DOHH2 (cell line): ENCODE results near the gene GALNT9.

Experiments
- H3F3A ChIP-seq: fragments of 200-600 bp; sonication (generic), shearing (Covaris generic); 2 replicates; pipeline ENCODE4 v1.6.0; 2016; ENCODE audit warnings: antibody characterized with exemption, mild to moderate bottlenecking; ENCODE audit not compliant: control insufficient read depth, insufficient read depth
- H3K27ac ChIP-seq: fragments of 200-600 bp; sonication (generic); 2 replicates; pipeline ENCODE4 v1.5.1; 2014; ENCODE audit warnings: low read depth, mild to moderate bottlenecking, low read length, moderate library complexity
- H3K27me3 ChIP-seq: fragments of 200-600 bp; sonication (generic); 2 replicates; pipeline ENCODE4 v1.6.1; 2014; ENCODE audit warnings: mild to moderate bottlenecking, low read length, mixed read lengths; ENCODE audit not compliant: control insufficient read depth
- H3K36me3 ChIP-seq: fragments of 200-600 bp; sonication (generic); 2 replicates; pipeline ENCODE4 v1.6.1; 2014; ENCODE audit warnings: mild to moderate bottlenecking, low read length, moderate library complexity, mixed read lengths; ENCODE audit not compliant: control insufficient read depth
- H3K4me1 ChIP-seq: fragments of 200-600 bp; sonication (generic); 2 replicates; pipeline ENCODE4 v1.6.1; 2014; ENCODE audit warnings: mild to moderate bottlenecking, low read length, mixed read lengths; ENCODE audit not compliant: control insufficient read depth
- H3K4me2 ChIP-seq: fragments of 200-600 bp; sonication (generic); 2 replicates; pipeline ENCODE4 v1.6.0; 2014; ENCODE audit warnings: mild to moderate bottlenecking, low read length, moderate library complexity
- H3K4me3 ChIP-seq: fragments of 200-600 bp; sonication (generic); 2 replicates; pipeline ENCODE4 v1.5.1; 2014; ENCODE audit warnings: mild to moderate bottlenecking, low read length, mixed read lengths
- H3K79me2 ChIP-seq: fragments of 200-600 bp; sonication (generic); 2 replicates; pipeline ENCODE4 v1.6.1; 2014; ENCODE audit warnings: mild to moderate bottlenecking, low read length, mixed read lengths; ENCODE audit not compliant: control insufficient read depth
- H3K9me2 ChIP-seq: fragments of 200-600 bp; sonication (generic); replicated peaks from 2 replicates; pipeline ENCODE4 v1.6.1; 2014; ENCODE audit warnings: mild to moderate bottlenecking, low read length, mixed read lengths; ENCODE audit not compliant: control insufficient read depth
- H3K9me3 ChIP-seq: fragments of 200-600 bp; sonication (generic); 2 replicates; pipeline ENCODE4 v1.6.1; 2014; ENCODE audit warnings: antibody characterized with exemption, low read length, mixed read lengths; ENCODE audit not compliant: control insufficient read depth, insufficient read depth
- H4K20me1 ChIP-seq: fragments of 200-600 bp; sonication (generic); 2 replicates; pipeline ENCODE4 v1.6.0; 2014; ENCODE audit warnings: low read depth, mild to moderate bottlenecking, antibody characterized with exemption, low read length, moderate library complexity; ENCODE audit not compliant: control insufficient read depth, insufficient read depth
- EZH2phosphoT487 ChIP-seq: fragments of 200-600 bp; sonication (generic); IDR thresholded peaks from 2 replicates; pipeline ENCODE4 v1.6.1; 2017; ENCODE audit warnings: borderline replicate concordance, mild to moderate bottlenecking, antibody characterized with exemption, low read length, moderate library complexity, mixed read lengths
- TF ChIP-seq, protein P1 (sequence below): fragments of 200-600 bp; sonication (generic); IDR thresholded peaks from one replicate; pipeline ENCODE4 v1.5.1; 2014; ENCODE audit warnings: antibody characterized with exemption, mild to moderate bottlenecking, low read depth, low read length; ENCODE audit not compliant: poor library complexity, severe bottlenecking

The GALNT9 gene

DNA sequence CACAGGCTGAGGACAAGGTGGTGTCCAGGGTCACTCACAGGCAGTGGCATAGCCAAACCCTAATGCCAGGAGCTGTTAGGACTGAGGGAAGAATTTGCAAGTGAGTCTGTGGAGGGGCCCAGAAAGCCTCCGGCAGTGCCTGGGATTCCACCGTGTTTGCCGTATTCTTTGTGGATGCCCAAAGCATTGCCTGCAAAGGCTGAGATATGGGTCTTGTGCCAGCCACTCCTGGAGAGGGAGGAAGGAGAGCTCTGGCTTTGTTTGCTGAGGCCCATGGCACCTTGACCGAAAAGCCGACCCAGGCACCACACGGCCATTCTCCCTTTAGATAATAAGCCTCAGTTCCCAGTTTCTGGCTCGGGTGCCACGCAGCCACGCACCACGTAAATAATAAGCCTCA is 35.8 kb upstream of the GALNT9 start:
- Histone ChIP-seq H3K4me1 (no peaks in the 10 kb centered on the region), H3K36me3 (no peaks in the 10 kb centered on the region), H3K4me2 (no peak overlapping the region), H3K9me3 (peaks cover 49% of the 10 kb centered on the region), H3K9me2 (no peaks in the 10 kb centered on the region), H4K20me1 (no peaks in the 10 kb centered on the region), H3K27me3 (no peaks in the 10 kb centered on the region), H3K79me2 (no peaks in the 10 kb centered on the region), H3K27ac (no peak overlapping the region), H3F3A (no peaks in the 10 kb centered on the region; the same call in 1 of the 2 replicates), H3K4me3 (no peak overlapping the region)
- TF ChIP-seq, protein P1, sequence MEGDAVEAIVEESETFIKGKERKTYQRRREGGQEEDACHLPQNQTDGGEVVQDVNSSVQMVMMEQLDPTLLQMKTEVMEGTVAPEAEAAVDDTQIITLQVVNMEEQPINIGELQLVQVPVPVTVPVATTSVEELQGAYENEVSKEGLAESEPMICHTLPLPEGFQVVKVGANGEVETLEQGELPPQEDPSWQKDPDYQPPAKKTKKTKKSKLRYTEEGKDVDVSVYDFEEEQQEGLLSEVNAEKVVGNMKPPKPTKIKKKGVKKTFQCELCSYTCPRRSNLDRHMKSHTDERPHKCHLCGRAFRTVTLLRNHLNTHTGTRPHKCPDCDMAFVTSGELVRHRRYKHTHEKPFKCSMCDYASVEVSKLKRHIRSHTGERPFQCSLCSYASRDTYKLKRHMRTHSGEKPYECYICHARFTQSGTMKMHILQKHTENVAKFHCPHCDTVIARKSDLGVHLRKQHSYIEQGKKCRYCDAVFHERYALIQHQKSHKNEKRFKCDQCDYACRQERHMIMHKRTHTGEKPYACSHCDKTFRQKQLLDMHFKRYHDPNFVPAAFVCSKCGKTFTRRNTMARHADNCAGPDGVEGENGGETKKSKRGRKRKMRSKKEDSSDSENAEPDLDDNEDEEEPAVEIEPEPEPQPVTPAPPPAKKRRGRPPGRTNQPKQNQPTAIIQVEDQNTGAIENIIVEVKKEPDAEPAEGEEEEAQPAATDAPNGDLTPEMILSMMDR, result no peak
- TF ChIP-seq EZH2phosphoT487, result no peak

DNA sequence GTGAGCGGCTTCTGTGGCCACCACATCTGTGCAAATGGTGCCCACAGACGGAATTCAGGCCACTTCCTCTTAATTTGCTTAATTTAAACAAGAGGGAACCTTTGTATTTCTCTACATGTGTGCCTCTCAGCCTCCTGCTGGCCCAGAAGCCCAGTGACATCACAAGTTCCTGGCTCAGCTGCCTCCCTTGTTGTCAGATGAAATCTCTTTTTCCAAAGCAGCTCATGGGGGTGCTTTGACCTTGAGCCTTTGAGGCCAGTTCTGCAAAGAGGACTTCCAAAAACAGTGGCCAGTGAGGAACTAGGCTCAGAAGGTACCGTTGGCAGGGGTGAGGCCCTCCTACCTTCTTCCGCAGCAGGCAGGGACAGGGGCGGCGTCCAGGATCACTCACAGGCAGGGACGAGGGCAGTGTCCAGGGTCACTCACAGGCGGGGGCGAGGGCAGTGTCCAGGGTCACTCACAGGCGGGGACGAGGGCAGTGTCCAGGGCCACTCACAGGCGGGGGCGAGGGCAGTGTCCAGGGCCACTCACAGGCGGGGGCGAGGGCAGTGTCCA is 35.0 kb upstream of the GALNT9 start:
- no peaks in the 10 kb centered on the region for H3K79me2 ChIP-seq
- H3K4me1 ChIP-seq, result no peaks in the 10 kb centered on the region
- no peak overlapping the region for H3K4me2 ChIP-seq
- no peaks in the 10 kb centered on the region for H3K9me2 ChIP-seq
- no peaks in the 10 kb centered on the region for H4K20me1 ChIP-seq
- H3K4me3 ChIP-seq, result no peak overlapping the region
- TF ChIP-seq EZH2phosphoT487, result no peak
- TF ChIP-seq, protein P1, result no peak
- H3K9me3 ChIP-seq, result peaks cover 57% of the 10 kb centered on the region
- no peaks in the 10 kb centered on the region for H3K27me3 ChIP-seq
- no peaks in the 10 kb centered on the region; the same call in 1 of the 2 replicates for H3F3A ChIP-seq
- H3K27ac ChIP-seq, result no peak overlapping the region
- no peaks in the 10 kb centered on the region for H3K36me3 ChIP-seq

DNA sequence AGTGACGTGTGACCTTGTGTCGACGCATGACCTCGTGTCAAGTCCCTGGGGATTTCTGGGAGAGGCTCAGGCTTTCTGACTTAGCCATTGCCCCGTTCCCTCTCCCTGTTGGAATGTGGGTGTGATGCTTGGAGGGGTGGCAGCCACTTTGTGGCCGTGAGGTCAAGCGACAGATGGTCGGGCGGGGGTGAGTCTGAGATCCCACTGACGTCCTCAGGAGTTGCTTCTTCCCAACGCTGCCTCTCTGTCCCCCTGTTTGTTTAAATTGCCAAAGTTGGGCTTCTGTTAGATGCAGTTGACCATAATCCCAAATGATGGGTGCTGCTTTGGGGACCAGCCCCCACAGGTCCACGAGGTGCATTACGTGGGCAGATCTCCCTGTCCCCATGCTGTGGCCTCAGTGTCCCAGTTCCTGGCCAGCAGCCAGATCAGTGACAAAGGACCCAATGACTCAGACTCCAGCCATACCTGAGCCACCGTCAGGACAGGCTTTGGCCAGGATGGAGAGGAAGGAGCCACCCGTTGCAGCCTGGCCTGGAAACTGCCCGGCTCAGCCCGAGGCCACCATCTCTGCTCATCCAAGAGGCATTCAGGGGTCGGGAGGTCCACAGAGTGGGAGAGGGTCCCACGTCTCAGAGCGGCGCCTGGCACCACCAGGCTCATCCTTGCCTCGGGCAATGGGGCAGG is 34.4 kb upstream of the GALNT9 start:
- no peaks in the 10 kb centered on the region for H3K36me3 ChIP-seq
- H3K9me2 ChIP-seq, result no peaks in the 10 kb centered on the region
- no peak overlapping the region for H3K4me2 ChIP-seq
- H4K20me1 ChIP-seq, result no peaks in the 10 kb centered on the region
- H3K27ac ChIP-seq, result no peak overlapping the region
- no peaks in the 10 kb centered on the region for H3K79me2 ChIP-seq
- H3K27me3 ChIP-seq, result no peaks in the 10 kb centered on the region
- H3F3A ChIP-seq, result no peaks in the 10 kb centered on the region; the same call in 1 of the 2 replicates
- no peak overlapping the region for H3K4me3 ChIP-seq
- peaks cover 59% of the 10 kb centered on the region for H3K9me3 ChIP-seq
- TF ChIP-seq, protein P1, result no peak
- no peak for TF ChIP-seq EZH2phosphoT487
- no peaks in the 10 kb centered on the region for H3K4me1 ChIP-seq
